GM12801 (cell line): Measurements from ENCODE around the gene FRY.

Source experiments
- TF ChIP-seq, protein P1 (sequence below): IDR thresholded peaks from one replicate; pipeline ENCODE4 v1.5.1; 2011; ENCODE audit warnings: control low read depth; ENCODE audit not compliant: insufficient read length; ENCODE audit errors: extremely low read depth

FRY gene

DNA sequence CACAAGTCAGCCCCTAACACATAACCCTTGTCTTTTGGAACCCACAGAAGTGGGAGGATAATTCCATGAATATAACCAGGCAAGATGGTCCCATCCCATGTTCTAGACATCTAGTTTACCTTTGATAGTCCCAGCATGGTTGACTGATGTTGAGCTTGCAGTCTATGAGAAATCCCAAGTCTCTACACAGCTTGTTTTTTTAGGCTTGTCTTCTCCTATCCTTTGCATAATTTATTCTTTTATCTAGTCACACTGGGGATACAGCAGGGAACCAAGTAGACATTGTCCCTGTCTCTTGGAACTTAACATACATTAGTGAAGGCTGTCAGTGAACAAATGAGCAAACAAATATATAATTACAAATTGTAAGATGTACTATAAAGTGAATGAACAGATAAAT is 19.6 kb upstream of the FRY start:
- TF ChIP-seq, protein P1, sequence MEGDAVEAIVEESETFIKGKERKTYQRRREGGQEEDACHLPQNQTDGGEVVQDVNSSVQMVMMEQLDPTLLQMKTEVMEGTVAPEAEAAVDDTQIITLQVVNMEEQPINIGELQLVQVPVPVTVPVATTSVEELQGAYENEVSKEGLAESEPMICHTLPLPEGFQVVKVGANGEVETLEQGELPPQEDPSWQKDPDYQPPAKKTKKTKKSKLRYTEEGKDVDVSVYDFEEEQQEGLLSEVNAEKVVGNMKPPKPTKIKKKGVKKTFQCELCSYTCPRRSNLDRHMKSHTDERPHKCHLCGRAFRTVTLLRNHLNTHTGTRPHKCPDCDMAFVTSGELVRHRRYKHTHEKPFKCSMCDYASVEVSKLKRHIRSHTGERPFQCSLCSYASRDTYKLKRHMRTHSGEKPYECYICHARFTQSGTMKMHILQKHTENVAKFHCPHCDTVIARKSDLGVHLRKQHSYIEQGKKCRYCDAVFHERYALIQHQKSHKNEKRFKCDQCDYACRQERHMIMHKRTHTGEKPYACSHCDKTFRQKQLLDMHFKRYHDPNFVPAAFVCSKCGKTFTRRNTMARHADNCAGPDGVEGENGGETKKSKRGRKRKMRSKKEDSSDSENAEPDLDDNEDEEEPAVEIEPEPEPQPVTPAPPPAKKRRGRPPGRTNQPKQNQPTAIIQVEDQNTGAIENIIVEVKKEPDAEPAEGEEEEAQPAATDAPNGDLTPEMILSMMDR = no peak

- TF ChIP-seq, protein P1 = no peak
Observed at GRCh38 chr13:32013181-32013580, 18.4 kb upstream of the FRY start.

DNA sequence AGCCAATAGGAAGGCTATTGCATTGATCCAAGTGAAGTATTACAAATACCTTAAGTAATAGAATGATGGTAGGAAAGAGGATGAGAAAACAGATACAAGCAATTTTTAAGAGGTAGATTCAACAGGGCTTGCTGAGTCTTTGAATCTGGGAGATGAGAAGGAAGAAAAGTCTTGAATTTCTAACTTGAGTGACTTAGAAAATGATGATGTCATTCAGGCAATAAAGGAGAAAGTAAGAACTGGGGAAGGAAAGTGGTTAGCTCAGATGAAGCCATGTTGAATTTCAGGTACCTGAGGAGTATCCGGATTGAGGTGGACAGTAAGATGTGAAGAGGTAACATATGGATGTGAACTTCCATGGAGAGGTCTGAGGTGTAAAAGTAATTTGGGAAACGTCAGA is 15.5 kb upstream of the FRY start:
- TF ChIP-seq, protein P1 = no peak

DNA sequence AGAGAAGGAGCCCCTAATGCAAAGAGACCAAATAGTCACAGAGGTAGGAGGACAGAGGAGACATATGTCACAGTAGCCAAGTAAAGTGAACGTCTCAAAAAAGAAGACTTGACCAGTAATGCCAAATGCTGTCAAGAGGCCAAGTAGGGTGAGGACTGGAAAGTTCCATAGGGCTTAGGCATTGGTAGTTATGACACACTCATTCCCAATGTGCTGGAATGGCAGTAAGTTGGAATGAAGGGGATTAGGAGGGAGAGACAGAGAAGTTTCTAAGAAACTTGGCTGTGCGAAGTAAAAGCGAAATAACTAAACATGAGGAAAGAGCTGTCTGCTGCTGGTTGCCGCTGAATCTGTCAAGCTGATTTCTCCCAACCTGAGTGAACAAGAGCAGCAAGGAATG is 14.9 kb upstream of the FRY start:
- TF ChIP-seq, protein P1 = no peak

DNA sequence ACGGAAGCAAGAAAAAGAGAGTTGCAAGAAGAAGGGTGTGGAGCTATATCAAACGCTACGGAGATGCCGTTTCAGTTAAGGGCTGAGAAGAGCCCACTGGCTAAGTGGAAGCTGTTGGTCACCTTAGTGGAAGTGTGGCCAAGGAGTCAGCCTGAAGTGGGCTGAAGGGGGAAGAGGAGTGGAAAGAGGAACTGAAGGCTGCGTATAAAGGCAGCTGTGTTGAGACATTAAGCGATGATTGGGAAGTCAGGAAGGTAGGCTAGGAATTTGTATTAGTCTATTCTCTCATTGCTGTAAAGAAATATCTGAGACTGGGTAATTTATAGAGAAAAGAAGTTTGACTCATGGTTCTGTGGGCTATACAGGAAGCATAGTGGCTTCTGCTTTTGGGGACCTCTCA is 14.1 kb upstream of the FRY start:
- TF ChIP-seq, protein P1 = no peak

DNA sequence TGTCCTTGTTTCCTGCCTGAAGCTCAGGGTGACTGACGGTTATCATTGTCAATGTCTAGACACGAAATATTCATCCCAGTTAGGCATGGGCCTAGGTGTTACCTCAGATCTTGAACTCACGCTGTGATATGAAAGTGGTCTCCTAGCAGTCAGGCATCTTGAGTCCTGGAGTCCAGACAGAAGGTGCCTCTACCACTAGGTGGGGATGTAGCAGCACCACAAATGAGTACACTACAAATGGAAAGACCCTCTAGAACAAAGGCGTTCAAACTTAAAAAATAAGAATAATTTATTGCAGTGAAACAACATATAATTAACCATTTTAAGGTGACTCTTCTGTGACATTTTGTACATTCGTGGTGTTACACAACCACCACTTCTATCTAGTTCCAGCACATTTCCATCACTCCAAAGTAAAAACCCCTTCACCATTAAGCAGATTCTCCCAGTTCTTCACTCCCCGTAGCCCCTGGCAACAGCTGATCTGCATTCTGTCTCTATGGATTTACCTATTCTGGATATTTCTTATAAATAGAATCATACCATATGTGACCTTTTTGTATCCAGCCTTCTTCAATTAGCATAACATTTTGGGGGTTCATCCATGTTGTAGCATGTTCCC is 11.9 kb upstream of the FRY start:
- TF ChIP-seq, protein P1 = no peak

GRCh38 chr13:32021785-32022184 is 9.8 kb upstream of the FRY start:
- TF ChIP-seq, protein P1 = no peak
